Activated CD4-positive, alpha-beta T cell treated with anti-CD3 and anti-CD28 coated beads, Interleukin-2, amount 10 ng/mL, durations not matched to agents 7 days and 5 days (primary cell): ENCODE data around the gene GLP1R. TPM values are rescaled to one million over a fixed set of nuclear protein-coding genes. Genes with fewer than 3 reads are reported as not detected.

Experiments
- CTCF ChIA-PET: fragments of 350-600 bp; sonication (Branson Sonifier 250); formaldehyde crosslinking; loops from one replicate; lab custom pipeline; 2021; ENCODE audit warnings: antibody characterized with exemption; lab: Charles Lee
- POLR2A ChIA-PET: fragments of 350-600 bp; sonication (Branson Sonifier 250); formaldehyde crosslinking; loops from one replicate; lab custom pipeline; 2021; ENCODE audit warnings: antibody characterized with exemption; lab: Charles Lee
- DNase-seq: peaks from one replicate; pipeline ENCODE4 v3.0.0-alpha.2; 2020
- H3K27ac Mint-ChIP-seq: one replicate; pipeline ENCODE4 v1.8.0; 2021; ENCODE audit warnings: mild to moderate bottlenecking, moderate library complexity, mixed read lengths
- H3K27me3 Mint-ChIP-seq: one replicate; pipeline ENCODE4 v1.8.0; 2021; ENCODE audit warnings: mixed read lengths
- H3K36me3 Mint-ChIP-seq: one replicate; pipeline ENCODE4 v1.8.0; 2021; ENCODE audit warnings: low read depth, mixed read lengths
- H3K4me1 Mint-ChIP-seq: one replicate; pipeline ENCODE4 v1.8.0; 2021; ENCODE audit warnings: mixed read lengths
- H3K4me3 Mint-ChIP-seq: one replicate; pipeline ENCODE4 v1.8.0; 2021; ENCODE audit warnings: mild to moderate bottlenecking, moderate library complexity, mixed read lengths
- H3K9me3 Mint-ChIP-seq: one replicate; pipeline ENCODE4 v1.8.0; 2021; ENCODE audit warnings: mixed read lengths
- total RNA-seq, 2 experiments: library from RNA; stranded (reverse); gene quantifications; one replicate each; pipeline ENCODE4 v1.2.3, GENCODE V29; 2021

Gene GLP1R
- total RNA-seq, 2 experiments from 2014 or later = not detected

DNA sequence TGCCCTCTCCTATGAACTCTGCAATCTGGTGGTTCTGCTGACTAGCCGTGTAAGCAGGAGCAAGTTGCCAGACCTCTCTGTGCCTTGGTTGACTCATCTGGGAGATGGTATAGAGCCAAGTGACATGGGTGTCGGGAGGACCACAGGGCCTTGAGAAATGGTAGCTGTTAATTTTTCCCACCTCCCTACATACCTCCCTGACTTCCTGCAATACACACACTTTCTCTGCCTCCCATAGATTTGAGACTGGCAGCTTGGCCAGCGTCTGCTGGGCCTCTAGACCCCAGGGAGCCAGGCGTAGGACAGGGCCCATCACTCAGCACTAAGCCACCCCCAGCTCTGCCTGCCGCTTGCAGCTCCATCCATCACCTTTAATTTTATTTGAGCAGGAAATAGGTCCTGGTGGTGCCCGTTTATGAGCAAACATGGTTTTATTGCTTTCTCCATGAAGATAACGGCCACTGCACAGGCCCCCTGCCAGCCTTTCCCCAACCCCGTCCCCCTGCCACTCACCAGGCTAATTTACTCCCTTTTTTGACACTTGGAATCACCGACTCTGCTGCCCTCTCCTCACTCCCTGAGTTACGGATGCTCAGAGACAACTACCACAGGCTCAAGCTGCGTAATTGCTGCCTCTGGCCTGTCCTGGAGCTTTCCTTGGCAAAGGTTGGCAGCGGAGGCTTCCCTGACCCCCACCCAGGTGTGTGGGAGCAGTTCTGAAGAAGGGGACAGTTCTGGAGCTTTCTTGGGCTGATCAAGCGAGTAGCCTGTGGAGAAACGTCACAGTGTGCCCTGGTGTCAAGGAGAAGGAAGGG, 11.1 kb downstream of the GLP1R start:
- POLR2A ChIA-PET = no interaction called here
- H3K4me3 Mint-ChIP-seq = no peak overlapping the region
- no peak overlapping the region for H3K27ac Mint-ChIP-seq
- CTCF ChIA-PET = interaction anchor here (1.4 to 1.8 kb wide), 2 partner anchors 9 to 34 kb away, joined by 3 to 5 read pairs; no protein-coding TSS in a partner anchor
- no peaks in the 10 kb centered on the region for H3K36me3 Mint-ChIP-seq
- no peaks in the 10 kb centered on the region for H3K27me3 Mint-ChIP-seq
- H3K9me3 Mint-ChIP-seq = no peaks in the 10 kb centered on the region
- DNase-seq = no peak
- no peaks in the 10 kb centered on the region for H3K4me1 Mint-ChIP-seq

DNA sequence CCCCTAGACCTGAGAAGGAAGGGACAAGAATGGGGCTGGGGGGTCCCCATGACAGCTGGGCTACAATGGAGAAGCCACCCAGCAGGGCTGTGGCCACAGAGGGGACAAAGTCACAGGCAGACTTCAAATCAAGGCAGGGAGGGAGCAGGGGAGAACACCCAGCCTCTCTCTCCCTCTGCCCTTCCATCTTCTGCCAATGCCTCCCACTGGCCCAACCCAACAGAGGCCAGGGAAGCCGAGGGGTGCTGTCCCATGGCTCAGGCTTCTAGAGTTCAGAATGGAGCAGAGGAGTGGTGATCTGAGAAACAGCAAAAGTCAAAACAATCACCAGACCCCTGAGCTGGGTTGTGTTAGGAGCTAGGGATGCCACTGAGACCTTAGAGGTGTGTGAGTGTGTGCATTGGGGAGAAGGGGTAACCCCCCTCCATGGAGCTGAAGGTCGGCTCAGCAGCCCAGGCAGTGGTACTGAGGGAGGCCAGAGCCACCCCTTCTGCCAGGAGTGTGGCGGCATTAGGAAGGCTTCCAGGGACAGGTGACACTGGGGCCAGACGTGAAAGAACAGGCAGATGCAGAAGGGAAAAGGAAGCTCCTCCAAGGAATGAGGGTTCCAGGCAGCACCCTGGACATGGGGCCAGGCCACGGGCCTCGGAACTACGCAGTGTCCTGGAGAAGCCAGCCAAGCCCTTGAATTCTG, 12.0 kb downstream of the GLP1R start:
- Mint-ChIP-seq H3K27ac (no peak overlapping the region), H3K4me1 (no peaks in the 10 kb centered on the region), H3K27me3 (no peaks in the 10 kb centered on the region), H3K36me3 (no peaks in the 10 kb centered on the region), H3K9me3 (no peaks in the 10 kb centered on the region), H3K4me3 (no peak overlapping the region)
- ChIA-PET POLR2A (no interaction called here), CTCF (interaction anchor here (0.8 to 1.8 kb wide), 4 partner anchors 10 to 693 kb away, joined by 3 to 5 read pairs (median 4); no protein-coding TSS in a partner anchor)
- DNase-seq = no peak

DNA sequence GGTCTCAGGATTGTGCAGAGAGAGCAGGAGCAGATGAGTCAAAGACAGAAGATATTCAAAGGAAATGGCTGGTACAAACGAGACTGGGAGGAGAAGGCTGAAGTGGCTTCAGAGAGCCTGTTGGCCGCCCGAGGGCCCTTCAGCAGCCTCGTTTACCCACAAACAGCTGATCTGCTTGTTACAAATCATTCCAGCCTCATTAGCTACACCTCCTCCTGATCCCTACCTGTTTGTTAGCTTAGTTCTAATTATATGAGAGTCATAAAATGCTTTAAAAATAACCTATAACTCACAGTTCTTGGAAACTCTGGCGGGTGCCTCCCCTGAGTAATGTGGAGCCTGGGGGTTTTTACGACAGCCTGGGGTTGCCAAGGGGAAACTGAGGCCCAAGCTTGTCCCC, 12.6 kb downstream of the GLP1R start:
- no peaks in the 10 kb centered on the region for H3K4me1 Mint-ChIP-seq
- no peaks in the 10 kb centered on the region for H3K9me3 Mint-ChIP-seq
- no peak for DNase-seq
- H3K27me3 Mint-ChIP-seq = no peaks in the 10 kb centered on the region
- CTCF ChIA-PET = interaction anchor here (0.8 to 1.8 kb wide), 4 partner anchors 10 to 693 kb away, joined by 3 to 5 read pairs (median 4); no protein-coding TSS in a partner anchor
- H3K27ac Mint-ChIP-seq = no peak overlapping the region
- H3K4me3 Mint-ChIP-seq = no peak overlapping the region
- H3K36me3 Mint-ChIP-seq = no peaks in the 10 kb centered on the region
- POLR2A ChIA-PET = no interaction called here

DNA sequence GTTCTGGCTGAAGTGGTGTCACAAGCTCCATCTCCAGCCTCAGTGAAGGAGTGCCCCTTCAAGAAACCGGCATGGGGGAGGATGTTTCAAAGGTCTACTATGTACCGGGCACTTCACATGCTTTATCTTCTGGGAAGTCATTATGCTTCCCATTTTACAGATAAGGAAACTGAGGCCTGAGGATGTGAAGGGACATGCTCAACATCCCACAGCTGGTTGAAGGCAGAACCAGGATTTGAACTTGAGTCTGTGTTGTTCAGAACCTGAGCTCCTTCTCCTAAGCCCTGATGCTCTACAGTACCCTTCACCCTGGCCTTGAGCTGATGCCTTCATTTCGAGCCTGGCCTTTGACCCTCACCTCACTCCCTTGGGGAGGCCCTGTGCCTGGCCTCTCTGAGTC, 13.0 kb downstream of the GLP1R start:
- no peaks in the 10 kb centered on the region for H3K4me1 Mint-ChIP-seq
- DNase-seq = no peak
- no peaks in the 10 kb centered on the region for H3K9me3 Mint-ChIP-seq
- POLR2A ChIA-PET = no interaction called here
- no peaks in the 10 kb centered on the region for H3K27me3 Mint-ChIP-seq
- CTCF ChIA-PET = interaction anchor here (0.8 to 1.3 kb wide), 3 partner anchors 64 to 694 kb away, joined by 3 to 4 read pairs (median 3); no protein-coding TSS in a partner anchor
- H3K27ac Mint-ChIP-seq = no peak overlapping the region
- H3K4me3 Mint-ChIP-seq = no peak overlapping the region
- no peaks in the 10 kb centered on the region for H3K36me3 Mint-ChIP-seq

DNA sequence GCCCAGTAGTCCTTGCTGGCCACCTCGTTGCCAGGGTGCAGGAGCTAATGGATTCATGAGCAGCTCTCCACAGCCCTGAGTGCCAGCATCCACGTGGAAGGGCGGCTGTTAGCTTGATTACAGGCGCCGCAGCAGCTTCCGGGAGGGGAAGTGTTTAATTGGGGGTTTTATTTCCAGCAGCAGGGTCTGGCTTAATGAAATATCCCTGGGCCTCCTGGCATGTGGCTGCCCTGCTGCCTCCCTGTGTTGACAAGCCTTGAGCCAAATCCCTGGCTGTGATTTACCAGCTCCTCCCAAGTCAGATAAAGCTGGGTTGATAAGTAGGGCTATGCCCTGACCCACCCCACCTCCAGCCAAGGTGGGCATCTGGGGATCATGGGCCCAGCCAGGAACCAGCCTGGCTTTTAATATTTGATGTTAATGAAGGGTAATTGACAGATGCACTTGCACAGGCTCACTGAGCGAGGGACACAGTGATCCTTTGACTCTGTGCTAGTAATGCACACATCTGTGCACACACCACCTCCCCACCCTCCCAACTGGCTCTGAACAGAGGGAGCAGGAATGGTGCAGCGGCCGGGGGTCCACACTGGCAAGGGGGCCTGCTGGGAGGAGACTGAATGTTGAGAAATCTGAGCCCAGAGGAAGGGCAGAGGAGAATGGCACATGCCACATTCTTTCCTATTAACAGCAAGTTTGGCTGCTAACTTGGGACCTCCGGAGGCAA, 13.6 kb downstream of the GLP1R start:
- no peaks in the 10 kb centered on the region for H3K36me3 Mint-ChIP-seq
- no peaks in the 10 kb centered on the region for H3K9me3 Mint-ChIP-seq
- H3K4me3 Mint-ChIP-seq = no peak overlapping the region
- CTCF ChIA-PET = interaction anchor here (1.0 to 1.3 kb wide), 2 partner anchors 241 to 694 kb away, joined by 3 to 4 read pairs; no protein-coding TSS in a partner anchor
- H3K4me1 Mint-ChIP-seq = no peaks in the 10 kb centered on the region
- H3K27ac Mint-ChIP-seq = no peak overlapping the region
- POLR2A ChIA-PET = no interaction called here
- DNase-seq = no peak
- no peaks in the 10 kb centered on the region for H3K27me3 Mint-ChIP-seq

DNA sequence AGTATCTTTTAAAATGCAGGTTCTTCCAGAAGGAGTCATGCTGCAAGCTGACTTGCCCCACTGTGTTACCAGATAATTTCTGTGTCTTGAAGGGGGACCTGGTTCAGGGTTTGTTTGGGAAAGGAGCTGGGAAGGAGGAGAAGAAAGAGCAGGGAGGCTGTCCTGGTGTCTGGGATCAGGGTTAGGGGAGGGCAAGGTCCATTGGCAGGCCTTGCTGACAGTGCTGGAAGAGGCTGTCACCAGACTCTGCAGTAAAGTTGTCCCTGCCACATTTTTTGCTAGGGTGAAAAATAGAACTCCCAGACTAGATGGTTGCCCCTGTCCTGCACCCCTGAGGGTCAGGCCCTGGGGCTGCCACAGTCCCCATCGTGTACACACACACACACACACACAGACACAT, 14.9 kb downstream of the GLP1R start:
- Mint-ChIP-seq H3K4me3 (no peak overlapping the region), H3K27ac (no peak overlapping the region), H3K4me1 (no peaks in the 10 kb centered on the region), H3K36me3 (no peaks in the 10 kb centered on the region), H3K27me3 (no peaks in the 10 kb centered on the region), H3K9me3 (no peaks in the 10 kb centered on the region)
- DNase-seq = no peak
- ChIA-PET CTCF (no interaction called here), POLR2A (no interaction called here)

DNA sequence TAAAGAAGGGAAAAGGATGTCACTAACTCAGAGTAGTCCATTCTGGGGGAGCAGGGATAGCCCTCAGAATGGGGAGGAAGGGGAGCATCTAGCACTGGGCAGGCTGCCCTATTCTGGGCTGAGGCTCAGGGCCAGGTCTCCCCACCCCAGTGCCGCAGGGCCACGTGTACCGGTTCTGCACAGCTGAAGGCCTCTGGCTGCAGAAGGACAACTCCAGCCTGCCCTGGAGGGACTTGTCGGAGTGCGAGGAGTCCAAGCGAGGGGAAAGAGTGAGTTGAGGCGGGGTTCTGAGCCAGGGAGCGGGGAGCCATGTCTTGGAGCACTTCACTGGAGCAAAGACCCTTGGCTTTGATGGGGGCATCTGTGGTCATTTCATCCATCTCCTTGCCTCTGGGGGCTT, 17.0 kb downstream of the GLP1R start:
- Mint-ChIP-seq H3K36me3 (no peaks in the 10 kb centered on the region), H3K9me3 (no peaks in the 10 kb centered on the region), H3K4me1 (no peaks in the 10 kb centered on the region), H3K27ac (no peak overlapping the region), H3K4me3 (no peak overlapping the region), H3K27me3 (no peaks in the 10 kb centered on the region)
- POLR2A ChIA-PET = no interaction called here
- CTCF ChIA-PET = no interaction called here
- no peak for DNase-seq

DNA sequence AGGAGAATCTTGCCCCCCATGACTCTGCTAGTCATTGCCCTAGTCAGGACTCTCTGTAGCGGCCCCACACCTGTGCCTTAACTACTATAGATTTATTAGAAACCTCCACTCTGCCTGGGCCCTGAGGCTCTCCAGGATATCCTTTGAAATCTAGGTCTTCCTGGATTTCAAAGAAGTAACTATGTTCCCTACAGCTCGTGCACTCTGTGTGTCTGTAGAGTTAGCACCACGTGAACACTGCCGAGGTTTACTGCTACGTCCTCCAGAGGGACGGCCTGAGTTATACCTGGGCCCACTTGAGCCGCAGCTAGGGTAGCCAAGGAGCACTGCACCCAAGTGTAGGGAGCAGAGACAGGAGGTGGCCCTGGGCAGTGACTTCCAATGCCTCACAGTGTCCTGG, 19.8 kb downstream of the GLP1R start:
- ChIA-PET POLR2A (no interaction called here), CTCF (interaction anchor here (0.9 kb wide), 1 partner anchor 13 kb away, joined by 3 read pairs; no protein-coding TSS in a partner anchor)
- DNase-seq = no peak
- H3K4me1 Mint-ChIP-seq = no peaks in the 10 kb centered on the region
- no peak overlapping the region for H3K4me3 Mint-ChIP-seq
- no peaks in the 10 kb centered on the region for H3K36me3 Mint-ChIP-seq
- no peak overlapping the region for H3K27ac Mint-ChIP-seq
- peaks cover 3% of the 10 kb centered on the region for H3K27me3 Mint-ChIP-seq
- H3K9me3 Mint-ChIP-seq = no peaks in the 10 kb centered on the region

DNA sequence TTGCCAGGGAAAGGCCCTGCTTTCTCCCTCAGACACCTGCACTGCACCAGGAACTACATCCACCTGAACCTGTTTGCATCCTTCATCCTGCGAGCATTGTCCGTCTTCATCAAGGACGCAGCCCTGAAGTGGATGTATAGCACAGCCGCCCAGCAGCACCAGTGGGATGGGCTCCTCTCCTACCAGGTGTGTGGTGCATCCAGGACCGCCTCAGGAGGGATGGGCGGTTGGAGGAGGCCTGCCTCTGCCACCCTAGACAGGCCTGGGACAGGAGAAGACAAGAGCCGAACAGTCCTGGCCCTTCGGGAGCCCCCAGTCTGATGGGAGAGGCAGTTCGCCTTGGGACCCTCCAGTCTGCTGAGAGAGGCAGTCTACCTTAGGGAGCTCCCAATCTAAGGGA, 24.2 kb downstream of the GLP1R start:
- Mint-ChIP-seq H3K9me3 (no peaks in the 10 kb centered on the region), H3K27ac (no peak overlapping the region), H3K27me3 (peaks cover 3% of the 10 kb centered on the region), H3K4me3 (no peak overlapping the region), H3K4me1 (no peaks in the 10 kb centered on the region), H3K36me3 (no peaks in the 10 kb centered on the region)
- DNase-seq = no peak
- CTCF ChIA-PET = interaction anchor here (0.9 kb wide), 1 partner anchor 12 kb away, joined by 4 read pairs; no protein-coding TSS in a partner anchor
- POLR2A ChIA-PET = interaction anchor here (0.5 kb wide), 1 partner anchor 1064 kb away, joined by 4 read pairs; no protein-coding TSS in a partner anchor

DNA sequence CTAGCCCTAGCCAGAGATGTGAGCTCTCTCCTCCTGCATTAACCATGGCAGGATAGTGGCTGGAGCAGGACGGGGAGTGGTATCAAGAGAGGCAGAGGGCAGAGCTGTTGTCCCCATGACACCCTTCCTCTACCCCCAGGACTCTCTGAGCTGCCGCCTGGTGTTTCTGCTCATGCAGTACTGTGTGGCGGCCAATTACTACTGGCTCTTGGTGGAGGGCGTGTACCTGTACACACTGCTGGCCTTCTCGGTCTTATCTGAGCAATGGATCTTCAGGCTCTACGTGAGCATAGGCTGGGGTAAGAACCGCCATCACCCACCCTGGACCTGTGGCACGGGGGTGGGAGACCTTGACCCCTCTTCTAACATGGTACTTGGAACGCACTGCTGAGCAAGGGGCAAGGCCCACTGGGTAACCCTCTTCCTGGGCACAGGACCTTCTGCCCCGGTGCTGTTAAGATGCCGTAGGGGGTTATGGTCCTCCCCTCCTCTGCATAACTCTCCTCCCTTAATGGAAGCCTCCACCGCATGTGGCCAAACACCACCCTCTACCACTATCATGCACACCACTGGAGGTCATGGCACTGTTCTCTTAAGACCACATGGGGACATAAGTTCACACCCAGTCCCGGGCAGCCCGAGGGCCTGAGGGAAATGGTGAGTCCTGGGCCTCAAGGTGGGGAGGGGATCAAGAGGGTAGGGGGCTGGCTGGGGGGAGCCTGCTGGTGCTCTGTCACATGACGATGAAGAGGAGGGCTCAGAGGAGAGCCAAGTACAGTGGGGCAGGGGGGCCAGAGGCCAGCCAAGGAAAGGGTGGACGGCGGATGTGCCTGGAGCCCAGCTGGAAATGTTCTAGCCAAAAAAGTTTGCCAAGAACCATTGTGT, 25.1 kb downstream of the GLP1R start:
- ChIA-PET CTCF (interaction anchor here (0.9 kb wide), 1 partner anchor 11 kb away, joined by 4 read pairs; no protein-coding TSS in a partner anchor), POLR2A (no interaction called here)
- Mint-ChIP-seq H3K36me3 (no peaks in the 10 kb centered on the region), H3K4me1 (no peaks in the 10 kb centered on the region), H3K27me3 (peaks cover 3% of the 10 kb centered on the region), H3K27ac (no peak overlapping the region), H3K4me3 (no peak overlapping the region), H3K9me3 (no peaks in the 10 kb centered on the region)
- no peak for DNase-seq

DNA sequence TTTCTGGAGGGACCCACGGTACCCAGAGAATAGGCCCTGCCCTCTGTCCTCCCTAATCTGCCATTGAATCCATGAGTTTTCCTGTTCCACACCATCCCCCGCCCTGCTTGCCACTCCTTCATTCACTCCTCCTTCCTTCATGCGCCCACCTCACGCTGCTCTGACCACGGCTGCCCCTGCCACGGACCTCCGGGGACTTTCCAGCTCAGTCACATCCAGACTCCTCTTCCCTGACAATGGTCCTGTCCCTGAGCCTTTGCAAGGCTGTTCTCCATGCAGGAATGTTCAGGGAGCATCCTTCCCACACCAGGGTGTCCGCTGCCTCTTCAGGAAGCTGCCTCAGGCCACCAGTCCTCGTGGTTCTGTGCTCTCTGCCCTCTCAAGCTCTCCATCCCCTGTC, 25.9 kb downstream of the GLP1R start:
- CTCF ChIA-PET = interaction anchor here (1.6 kb wide), 1 partner anchor 19 kb away, joined by 4 read pairs; no protein-coding TSS in a partner anchor
- DNase-seq = no peak
- H3K9me3 Mint-ChIP-seq = no peaks in the 10 kb centered on the region
- H3K4me3 Mint-ChIP-seq = no peak overlapping the region
- no peaks in the 10 kb centered on the region for H3K4me1 Mint-ChIP-seq
- no peaks in the 10 kb centered on the region for H3K36me3 Mint-ChIP-seq
- H3K27ac Mint-ChIP-seq = no peak overlapping the region
- POLR2A ChIA-PET = no interaction called here
- H3K27me3 Mint-ChIP-seq = peaks cover 3% of the 10 kb centered on the region
